Suppressor macrophage (primary cell): ENCODE data around the gene GCH1.
"Not testable (repeated sequence)": the region's sequence is repeated elsewhere in the genome, so short reads cannot be mapped to it uniquely, and the experiment has no call there.

Source experiments
- DNase-seq, 4 experiments: peaks; one replicate each; pipeline ENCODE4 v3.0.0-alpha.2; 2020 to 2022

The GCH1 gene

GRCh38 chr14:54818201-54819133 lies 84.2 kb downstream of the GCH1 start:
- no peak for DNase-seq

- DNase-seq = no peak
These were observed 85.1 kb downstream of the GCH1 start for GRCh38 chr14:54817506-54817905.

GRCh38 chr14:54816450-54816849 lies 86.2 kb downstream of the GCH1 start:
- no peak for DNase-seq

- DNase-seq = no peak
These were observed 87.1 kb downstream of the GCH1 start for GRCh38 chr14:54815515-54815914.

- DNase-seq = no peak
These were observed 87.6 kb downstream of the GCH1 start for GRCh38 chr14:54815016-54815415.

GRCh38 chr14:54814076-54814475 lies 88.5 kb downstream of the GCH1 start:
- peak in 2 of 4 experiments; percentile 7 to 16 for DNase-seq

- DNase-seq = no peak
These were observed 89.5 kb downstream of the GCH1 start for GRCh38 chr14:54813081-54813480.

GRCh38 chr14:54812617-54813016 lies 90.0 kb downstream of the GCH1 start:
- DNase-seq = no peak

GRCh38 chr14:54809767-54810166 lies 92.9 kb downstream of the GCH1 start:
- no peak for DNase-seq

GRCh38 chr14:54808326-54809161 lies 94.1 kb downstream of the GCH1 start:
- no peak for DNase-seq

GRCh38 chr14:54807881-54808280 lies 94.7 kb downstream of the GCH1 start:
- no peak for DNase-seq

- no peak for DNase-seq
These were observed 95.2 kb downstream of the GCH1 start for GRCh38 chr14:54807428-54807827.

GRCh38 chr14:54806616-54807015 lies 96.0 kb downstream of the GCH1 start:
- no peak for DNase-seq

GRCh38 chr14:54805445-54806322 lies 96.9 kb downstream of the GCH1 start:
- DNase-seq = peak; percentile 90 to 95 (median 94)

- no peak for DNase-seq
These were observed 97.6 kb downstream of the GCH1 start for GRCh38 chr14:54805070-54805444.

GRCh38 chr14:54804538-54805041 lies 98.0 kb downstream of the GCH1 start:
- DNase-seq = no peak

GRCh38 chr14:54803926-54804537 lies 98.6 kb downstream of the GCH1 start:
- peak in 2 of 4 experiments; percentile 6 to 9 for DNase-seq

GRCh38 chr14:54803396-54803795 lies 99.2 kb downstream of the GCH1 start:
- no peak for DNase-seq

- not testable (repeated sequence) for DNase-seq
These were observed 101.1 kb downstream of the GCH1 start for GRCh38 chr14:54801482-54801881.

GRCh38 chr14:54798465-54799124 lies 104.0 kb downstream of the GCH1 start:
- no peak for DNase-seq

GRCh38 chr14:54797986-54798385 lies 104.6 kb downstream of the GCH1 start:
- no peak for DNase-seq
